DMS53 treated with DMSO at 0.1 percent for 48 hours (cell line): ENCODE measurements around the gene GTF2IRD1.
"Not testable (repeated sequence)": the region's sequence is repeated elsewhere in the genome, so short reads cannot be mapped to it uniquely, and the experiment has no call there.

Experiments used
- DNase-seq: peaks from one replicate; lab custom pipeline; 2025; ENCODE audit not compliant: unreplicated experiment; lab: John Stamatoyannopoulos, UW

Gene GTF2IRD1, protein sequence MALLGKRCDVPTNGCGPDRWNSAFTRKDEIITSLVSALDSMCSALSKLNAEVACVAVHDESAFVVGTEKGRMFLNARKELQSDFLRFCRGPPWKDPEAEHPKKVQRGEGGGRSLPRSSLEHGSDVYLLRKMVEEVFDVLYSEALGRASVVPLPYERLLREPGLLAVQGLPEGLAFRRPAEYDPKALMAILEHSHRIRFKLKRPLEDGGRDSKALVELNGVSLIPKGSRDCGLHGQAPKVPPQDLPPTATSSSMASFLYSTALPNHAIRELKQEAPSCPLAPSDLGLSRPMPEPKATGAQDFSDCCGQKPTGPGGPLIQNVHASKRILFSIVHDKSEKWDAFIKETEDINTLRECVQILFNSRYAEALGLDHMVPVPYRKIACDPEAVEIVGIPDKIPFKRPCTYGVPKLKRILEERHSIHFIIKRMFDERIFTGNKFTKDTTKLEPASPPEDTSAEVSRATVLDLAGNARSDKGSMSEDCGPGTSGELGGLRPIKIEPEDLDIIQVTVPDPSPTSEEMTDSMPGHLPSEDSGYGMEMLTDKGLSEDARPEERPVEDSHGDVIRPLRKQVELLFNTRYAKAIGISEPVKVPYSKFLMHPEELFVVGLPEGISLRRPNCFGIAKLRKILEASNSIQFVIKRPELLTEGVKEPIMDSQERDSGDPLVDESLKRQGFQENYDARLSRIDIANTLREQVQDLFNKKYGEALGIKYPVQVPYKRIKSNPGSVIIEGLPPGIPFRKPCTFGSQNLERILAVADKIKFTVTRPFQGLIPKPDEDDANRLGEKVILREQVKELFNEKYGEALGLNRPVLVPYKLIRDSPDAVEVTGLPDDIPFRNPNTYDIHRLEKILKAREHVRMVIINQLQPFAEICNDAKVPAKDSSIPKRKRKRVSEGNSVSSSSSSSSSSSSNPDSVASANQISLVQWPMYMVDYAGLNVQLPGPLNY

GRCh38 chr7:74453322-74454011 is at the start of gene GTF2IRD1:
Gene GTF2IRD1, plus strand, starts transcription at chr7:74453906. Its CDS starts 54,175 bp downstream, at chr7:74508081.
- DNase-seq, result peak; percentile 65

GRCh38 chr7:74404388-74404700 is 49.4 kb upstream of the GTF2IRD1 start:
- DNase-seq, result no peak

DNA sequence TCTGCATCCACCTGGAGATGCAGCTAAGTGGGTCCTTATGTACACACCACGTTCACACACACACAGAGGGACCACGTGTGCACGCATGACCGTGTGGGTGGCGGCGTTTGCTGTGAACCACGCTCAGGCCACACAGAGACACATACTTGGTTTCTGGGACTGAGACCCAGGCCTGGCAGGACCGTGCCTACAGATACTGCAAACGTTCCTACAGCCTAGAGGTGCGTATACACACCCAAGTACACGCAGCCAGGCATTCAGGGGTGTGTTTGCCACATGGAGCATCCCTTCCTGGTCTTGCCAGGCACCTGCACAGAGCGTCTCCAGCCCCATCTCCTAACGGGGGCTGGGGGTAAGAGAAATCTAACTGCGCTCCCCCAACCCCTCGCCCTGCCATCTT is 49.0 kb upstream of the GTF2IRD1 start:
- DNase-seq, result no peak

DNA sequence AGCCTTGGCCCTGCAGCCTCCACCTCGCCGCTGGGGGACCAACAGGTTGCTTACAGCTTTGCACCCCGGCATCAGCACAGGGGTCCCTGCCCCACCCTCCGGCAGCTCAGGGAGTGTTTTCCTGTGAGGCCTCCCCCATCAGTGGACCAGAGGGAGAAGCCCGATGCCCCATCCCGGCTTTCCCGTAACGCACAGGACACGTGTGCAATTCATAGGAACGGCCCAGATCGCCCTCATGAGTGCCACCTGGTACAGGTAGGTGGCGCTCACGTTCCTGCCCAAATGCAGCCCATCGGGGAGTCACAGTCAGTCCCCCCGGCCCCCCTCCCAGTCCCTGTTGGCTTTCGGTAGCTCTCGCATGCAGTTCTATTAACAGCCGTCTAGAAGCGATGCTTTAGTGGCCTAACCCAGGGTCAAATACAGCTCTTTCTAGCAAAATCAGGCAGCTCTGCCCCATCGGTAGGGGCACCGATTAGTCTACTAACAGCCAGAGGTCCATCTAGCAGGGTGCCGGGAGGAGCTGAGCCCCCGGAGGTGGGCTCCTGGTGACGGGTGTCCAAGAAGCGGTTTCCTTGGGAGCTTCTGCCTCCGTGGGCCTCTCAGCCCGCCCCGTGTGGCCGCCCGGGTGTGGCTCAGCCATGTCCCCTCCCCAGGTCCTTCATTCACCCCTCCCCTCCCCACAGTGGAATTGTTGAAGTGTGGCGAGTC is 48.4 kb upstream of the GTF2IRD1 start:
- peak; percentile 72 for DNase-seq

- no peak for DNase-seq
Observed at GRCh38 chr7:74405899-74406512, 47.7 kb upstream of the GTF2IRD1 start.

GRCh38 chr7:74407958-74408357 is 45.7 kb upstream of the GTF2IRD1 start:
- DNase-seq, result no peak

GRCh38 chr7:74409571-74409970 is 44.1 kb upstream of the GTF2IRD1 start:
- no peak for DNase-seq

GRCh38 chr7:74410772-74411171 is 42.9 kb upstream of the GTF2IRD1 start:
- DNase-seq, result no peak

DNA sequence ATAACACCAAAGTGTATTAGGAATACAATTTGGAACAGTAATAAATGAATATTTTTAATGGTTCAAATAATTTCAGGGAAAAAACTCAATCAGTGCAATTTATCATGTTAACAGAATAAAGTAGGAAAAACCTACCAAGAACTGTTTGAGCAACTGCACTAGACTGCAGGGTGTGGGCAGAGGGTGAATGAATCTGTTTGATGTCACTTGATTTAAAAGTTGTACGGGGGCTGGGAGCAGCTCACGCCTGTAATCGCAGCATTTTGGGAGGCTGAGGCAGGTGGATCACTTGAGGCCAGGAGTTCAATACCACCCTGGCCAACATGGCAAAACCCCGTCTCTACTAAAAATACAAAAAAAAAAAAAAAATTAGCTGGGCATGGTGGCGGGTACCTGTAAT is 42.1 kb upstream of the GTF2IRD1 start:
- DNase-seq, result not testable (repeated sequence)

DNA sequence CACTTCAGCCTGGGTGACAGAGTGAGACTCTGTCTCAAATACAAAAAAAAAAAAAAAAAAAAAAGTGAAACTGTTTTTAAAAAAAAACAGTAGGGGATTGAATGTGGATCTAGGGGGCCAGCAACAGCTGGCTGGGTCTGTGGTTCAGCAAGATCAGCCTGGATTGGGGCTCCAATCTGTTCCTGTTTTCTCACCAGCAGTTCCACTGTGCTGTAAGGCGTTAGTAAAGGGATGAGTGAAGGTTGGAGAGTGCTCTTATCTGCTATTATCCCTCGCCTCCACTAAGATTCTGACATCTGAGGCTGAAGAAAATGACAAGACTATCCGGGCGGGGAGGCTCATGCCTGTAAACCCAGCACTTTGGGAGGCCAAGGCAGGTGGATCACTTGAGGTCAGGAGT is 41.6 kb upstream of the GTF2IRD1 start:
- no peak for DNase-seq

- no peak for DNase-seq
Observed at GRCh38 chr7:74412603-74413002, 41.1 kb upstream of the GTF2IRD1 start.

GRCh38 chr7:74414595-74415333 is 38.9 kb upstream of the GTF2IRD1 start:
- not testable (repeated sequence) for DNase-seq

GRCh38 chr7:74417419-74417971 is 36.2 kb upstream of the GTF2IRD1 start:
- DNase-seq, result peak; percentile 44

GRCh38 chr7:74418076-74418475 is 35.6 kb upstream of the GTF2IRD1 start:
- no peak for DNase-seq

- no peak for DNase-seq
Observed at GRCh38 chr7:74418538-74418937, 35.2 kb upstream of the GTF2IRD1 start.

GRCh38 chr7:74419232-74419631 is 34.5 kb upstream of the GTF2IRD1 start:
- not testable (repeated sequence) for DNase-seq

DNA sequence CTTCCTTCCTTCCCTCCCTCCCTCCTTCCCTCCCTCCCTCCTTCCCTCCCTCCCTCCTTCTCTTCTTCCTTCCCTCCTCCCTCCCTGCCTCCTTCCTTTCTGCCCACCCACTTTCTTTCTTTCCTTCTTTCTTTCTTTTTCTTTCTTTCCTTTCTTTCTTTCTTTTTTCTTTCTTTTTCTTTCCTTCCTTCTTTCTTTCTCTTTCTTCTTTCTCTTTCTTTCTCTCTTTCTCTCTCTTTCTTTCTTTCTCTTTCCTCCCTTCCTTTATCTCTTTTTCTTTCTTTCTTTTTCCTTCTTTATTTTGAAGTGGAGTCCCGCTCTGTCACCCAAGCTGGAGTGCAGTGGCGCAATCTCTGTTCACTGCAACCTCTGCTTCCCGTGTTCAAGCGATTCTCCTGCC is 33.7 kb upstream of the GTF2IRD1 start:
- DNase-seq, result no peak

GRCh38 chr7:74424291-74424880 is 29.3 kb upstream of the GTF2IRD1 start:
- no peak for DNase-seq

GRCh38 chr7:74428023-74428422 is 25.7 kb upstream of the GTF2IRD1 start:
- no peak for DNase-seq
